ENCODE measurements around the gene SORL1-AS1.

SORL1-AS1 gene

DNA sequence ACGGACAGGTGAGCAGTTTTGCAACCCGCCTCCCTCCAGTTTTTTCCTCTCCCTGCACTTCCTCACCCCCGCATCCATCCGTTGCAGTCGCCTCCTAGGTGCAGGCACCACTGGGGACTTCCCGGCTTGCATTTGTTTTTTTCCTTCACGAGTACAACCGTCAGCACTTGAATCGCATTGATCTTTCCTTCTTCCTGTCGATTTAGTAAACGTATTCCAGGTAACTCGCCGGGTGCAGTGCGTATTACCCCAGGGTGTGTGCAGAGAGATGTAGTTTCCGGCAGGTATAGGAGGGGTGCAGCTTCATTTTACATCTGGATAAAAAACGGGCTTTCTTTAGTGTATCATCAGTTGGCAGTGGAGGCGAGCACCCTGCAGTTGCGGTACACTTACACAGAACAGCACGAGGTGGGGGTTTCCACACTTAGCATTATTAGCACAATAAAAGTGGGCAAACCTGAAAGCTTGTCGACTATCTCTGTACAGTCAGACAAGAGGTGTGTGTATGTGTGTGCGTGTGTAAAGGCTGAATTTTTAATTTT is at the start of gene SORL1-AS1:
TSS of gene SORL1-AS1 (minus strand) at position 359 of the 542 bp plus-strand sequence.
- in situ Hi-C loops (cut with MboI; ENCODE audit: low sequenced_read_pairs, unreplicated experiment) = no loop called here
- no peak for DNase-seq (ENCODE audit: low spot score)
- TF ChIP-seq, protein P1, sequence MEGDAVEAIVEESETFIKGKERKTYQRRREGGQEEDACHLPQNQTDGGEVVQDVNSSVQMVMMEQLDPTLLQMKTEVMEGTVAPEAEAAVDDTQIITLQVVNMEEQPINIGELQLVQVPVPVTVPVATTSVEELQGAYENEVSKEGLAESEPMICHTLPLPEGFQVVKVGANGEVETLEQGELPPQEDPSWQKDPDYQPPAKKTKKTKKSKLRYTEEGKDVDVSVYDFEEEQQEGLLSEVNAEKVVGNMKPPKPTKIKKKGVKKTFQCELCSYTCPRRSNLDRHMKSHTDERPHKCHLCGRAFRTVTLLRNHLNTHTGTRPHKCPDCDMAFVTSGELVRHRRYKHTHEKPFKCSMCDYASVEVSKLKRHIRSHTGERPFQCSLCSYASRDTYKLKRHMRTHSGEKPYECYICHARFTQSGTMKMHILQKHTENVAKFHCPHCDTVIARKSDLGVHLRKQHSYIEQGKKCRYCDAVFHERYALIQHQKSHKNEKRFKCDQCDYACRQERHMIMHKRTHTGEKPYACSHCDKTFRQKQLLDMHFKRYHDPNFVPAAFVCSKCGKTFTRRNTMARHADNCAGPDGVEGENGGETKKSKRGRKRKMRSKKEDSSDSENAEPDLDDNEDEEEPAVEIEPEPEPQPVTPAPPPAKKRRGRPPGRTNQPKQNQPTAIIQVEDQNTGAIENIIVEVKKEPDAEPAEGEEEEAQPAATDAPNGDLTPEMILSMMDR (IDR thresholded peaks at IDR 0.05; ENCODE audit: borderline replicate concordance, control extremely low read depth, extremely low read depth, insufficient read depth, missing control alignments) = no peak

DNA sequence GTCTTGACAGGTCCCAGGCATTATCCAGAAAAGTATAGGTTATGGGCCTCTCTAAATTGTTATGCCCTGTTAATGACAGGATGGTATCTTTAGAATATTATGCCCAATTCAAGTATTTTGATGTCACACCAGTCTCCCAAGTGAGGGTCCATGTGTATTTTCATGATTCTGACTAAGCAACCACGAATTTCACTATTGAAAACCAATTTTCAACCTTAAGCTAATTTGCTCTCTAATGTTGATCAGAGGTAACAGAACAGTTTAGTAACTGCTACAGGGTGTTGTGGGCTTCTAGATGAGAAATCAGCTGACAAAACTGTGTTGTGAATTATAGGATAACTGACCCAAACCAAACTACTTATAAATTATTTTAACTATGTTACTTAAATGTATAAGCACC is 48.0 kb upstream of the SORL1-AS1 start:
- in situ Hi-C loops (cut with MboI; ENCODE audit: low sequenced_read_pairs, unreplicated experiment) = no loop called here
- TF ChIP-seq, protein P1 (IDR thresholded peaks at IDR 0.05; ENCODE audit: borderline replicate concordance, control extremely low read depth, extremely low read depth, insufficient read depth, missing control alignments) = no peak
- DNase-seq (ENCODE audit: low spot score) = no peak

DNA sequence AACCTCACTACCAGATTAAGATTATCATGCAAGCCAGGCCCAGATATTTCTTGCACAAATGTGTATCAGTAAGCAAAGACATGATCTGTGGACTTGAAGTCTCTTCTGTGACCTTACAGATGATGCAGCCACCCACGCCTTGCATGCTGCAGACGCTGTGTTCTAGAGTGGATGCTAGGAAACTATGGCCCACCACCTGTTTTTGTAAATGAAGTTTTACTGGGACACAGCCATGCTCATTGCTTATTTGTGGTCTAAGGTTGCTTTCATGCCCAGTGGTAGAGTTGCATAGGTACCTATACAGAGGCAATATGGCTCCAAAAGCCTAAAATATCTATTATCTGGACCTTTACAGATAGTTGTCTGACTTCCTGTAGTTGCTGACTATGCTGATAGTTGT is 47.5 kb upstream of the SORL1-AS1 start:
- in situ Hi-C loops (cut with MboI; ENCODE audit: low sequenced_read_pairs, unreplicated experiment) = no loop called here
- TF ChIP-seq, protein P1 (IDR thresholded peaks at IDR 0.05; ENCODE audit: borderline replicate concordance, control extremely low read depth, extremely low read depth, insufficient read depth, missing control alignments) = no peak
- no peak for DNase-seq (ENCODE audit: low spot score)

DNA sequence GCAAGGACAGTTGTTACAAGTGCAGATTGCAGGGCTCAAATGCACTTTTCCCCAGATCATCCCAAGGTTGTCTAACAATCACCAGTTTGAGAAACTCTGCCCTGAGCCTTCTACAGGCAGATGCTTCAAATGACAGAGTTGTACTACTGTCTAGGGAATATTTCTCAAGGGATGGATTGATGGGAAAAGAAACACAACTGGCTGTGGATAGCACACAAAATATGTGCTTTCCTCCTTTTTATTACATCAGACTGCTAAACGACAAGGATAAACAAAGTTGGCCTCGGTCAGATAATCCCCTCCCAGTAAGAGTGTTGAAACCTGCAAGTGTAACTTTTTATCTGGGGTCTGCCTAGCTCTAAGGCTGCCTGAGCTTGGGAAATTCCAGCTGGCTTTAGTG is 46.6 kb upstream of the SORL1-AS1 start:
- DNase-seq (ENCODE audit: low spot score) = no peak
- in situ Hi-C loops (cut with MboI; ENCODE audit: low sequenced_read_pairs, unreplicated experiment) = no loop called here
- TF ChIP-seq, protein P1 (IDR thresholded peaks at IDR 0.05; ENCODE audit: borderline replicate concordance, control extremely low read depth, extremely low read depth, insufficient read depth, missing control alignments) = no peak

DNA sequence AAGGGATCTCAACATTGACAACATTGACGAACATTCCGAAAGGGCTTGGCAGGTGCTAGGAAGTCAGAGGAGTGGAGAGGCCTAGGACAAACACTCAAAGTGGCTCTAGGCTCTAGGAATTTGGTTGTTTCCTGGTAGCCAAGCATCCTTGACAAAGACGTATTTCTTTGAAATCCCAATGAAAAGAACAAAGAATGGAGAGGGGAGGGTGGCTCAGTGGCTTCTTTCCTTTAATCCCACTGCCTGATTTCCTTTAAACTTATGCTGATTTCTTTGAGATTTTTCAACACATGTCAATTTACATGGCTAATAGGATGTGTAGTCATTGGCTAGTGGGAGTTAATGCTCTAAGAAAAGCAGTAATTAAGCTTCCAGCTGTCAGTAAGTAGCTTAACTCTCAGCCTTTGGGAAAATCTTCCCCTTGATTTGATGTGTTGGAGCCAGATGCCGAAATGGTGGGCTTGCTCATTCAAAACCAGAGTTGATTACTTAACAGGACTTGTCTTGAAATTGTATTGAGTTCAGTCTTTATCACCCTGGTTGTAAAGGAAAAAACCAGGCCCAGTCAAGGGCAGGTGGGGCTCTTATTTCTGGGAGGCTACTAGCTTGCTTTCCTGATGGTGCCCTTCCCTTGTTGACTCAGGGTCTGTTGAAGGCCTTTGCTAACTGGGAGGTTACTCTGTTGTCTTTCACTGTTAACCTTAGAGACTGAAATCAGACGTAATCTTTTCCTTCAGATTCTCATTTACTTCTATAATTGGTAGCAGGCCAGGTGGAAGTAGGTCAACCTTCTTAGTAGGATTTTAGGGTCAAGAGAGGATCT is 44.6 kb upstream of the SORL1-AS1 start:
- in situ Hi-C loops (cut with MboI; ENCODE audit: low sequenced_read_pairs, unreplicated experiment) = no loop called here
- DNase-seq (ENCODE audit: low spot score) = no peak
- TF ChIP-seq, protein P1 (IDR thresholded peaks at IDR 0.05; ENCODE audit: borderline replicate concordance, control extremely low read depth, extremely low read depth, insufficient read depth, missing control alignments) = no peak

DNA sequence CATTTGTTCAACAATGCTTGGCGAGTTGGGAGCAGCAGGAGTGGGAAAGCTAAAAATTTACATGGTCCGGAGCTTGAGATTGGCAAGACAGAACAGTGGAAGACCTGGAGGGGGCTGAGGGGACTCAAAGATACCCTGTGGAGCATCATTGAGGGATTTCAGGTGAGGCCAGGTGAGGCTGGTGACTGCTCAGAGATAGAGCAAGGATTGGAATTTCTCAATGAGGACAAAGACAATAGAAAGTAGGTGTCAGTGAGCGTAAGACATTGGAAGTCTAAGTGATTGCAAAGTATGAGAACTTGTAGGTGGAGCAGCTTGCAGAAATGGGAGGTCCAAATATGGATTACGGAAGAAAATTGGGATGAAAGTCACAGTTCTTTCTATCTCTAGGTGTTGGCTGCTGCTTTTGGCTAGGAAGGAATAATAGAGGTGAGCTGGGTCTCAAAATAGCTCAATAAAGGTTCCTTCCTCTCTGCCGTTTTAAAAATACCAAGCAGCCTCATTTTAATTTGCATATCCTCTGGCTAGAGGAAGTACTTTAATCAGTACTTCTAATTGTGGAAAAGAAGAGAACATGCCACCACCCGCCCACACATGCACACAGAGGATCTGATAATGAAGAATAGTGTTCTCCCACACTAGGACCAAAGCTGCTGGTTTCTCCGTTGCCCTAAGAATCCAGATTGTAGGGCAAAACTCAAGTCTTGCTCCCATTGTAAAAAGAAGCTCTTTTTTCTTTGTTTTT is 41.8 kb upstream of the SORL1-AS1 start:
- peak; percentile 37 for DNase-seq (ENCODE audit: low spot score)
- TF ChIP-seq, protein P1 (IDR thresholded peaks at IDR 0.05; ENCODE audit: borderline replicate concordance, control extremely low read depth, extremely low read depth, insufficient read depth, missing control alignments) = no peak

More for the DNA sequence above, 41.8 kb upstream of the SORL1-AS1 start:
- in situ Hi-C loops (cut with MboI; ENCODE audit: low sequenced_read_pairs, unreplicated experiment) = no loop called here

Data from GM13976 (cell line).